ENCODE measurements around the gene PPARG. TPM values are rescaled to one million over a fixed set of nuclear protein-coding genes. Genes with fewer than 3 reads are reported as not detected.

PPARG gene
- total and polyA plus RNA-seq, 2 of the 13 experiments (the other 11 are each of a cell fraction or from before 2014, with no cell fraction given): 13.9 to 58.3 TPM

- in situ Hi-C loops (cut with HindIII; ENCODE audit: extremely low pct_ligation_motif_present, low pct_unique_long_range_greater_than_20kb) (no loop called here), intact Hi-C loops (cut with micrococcal nuclease; ENCODE audit: unreplicated experiment) (no loop called here)
- 71% methylated on average over 10 of the region's 12 CpGs for WGBS (ENCODE audit: low lambda C conversion rate)
- no peaks in the 10 kb centered on the region for H3K36me3 ChIP-seq (replicated peaks in 1 of 2; ENCODE audit: control insufficient read depth in 1 of 2, insufficient read depth in 2 of 2, low read length in 2 of 2)
- H3K27ac ChIP-seq (ENCODE audit: extremely low read length, insufficient read depth, low read length): peak overlapping the region; percentile 83
- H3K9ac ChIP-seq (ENCODE audit: insufficient read depth, low read depth, low read length): peak overlapping the region; percentile 12; the same call in 1 of the 2 replicates
- peak overlapping the region; percentile 26; the same call in 1 of the 2 replicates for H3K4me2 ChIP-seq (ENCODE audit: low read depth, low read length)
- DNase-seq (ENCODE audit: low spot score): peak; percentile 94
- no peaks in the 10 kb centered on the region for H3K9me3 ChIP-seq (ENCODE audit: low read length)
- CTCF ChIA-PET (ENCODE audit: low intra/inter-chr PET ratio, low total read pairs): no interaction called here
- no peak overlapping the region for H2AFZ ChIP-seq (ENCODE audit: low read length)
- peak; percentile 94 for ATAC-seq
- no peak overlapping the region for H3K4me3 ChIP-seq (replicated peaks in 1 of 3; ENCODE audit: insufficient read depth in 1 of 3, low read depth in 2 of 3, low read length in 3 of 3)
- H3K79me2 ChIP-seq (ENCODE audit: insufficient read depth, low read length): no peaks in the 10 kb centered on the region
- no TSS peak for BruUV-seq (replicated peaks)
- peak; percentile 86 for FAIRE-seq
- no peaks in the 10 kb centered on the region for H4K20me1 ChIP-seq (ENCODE audit: insufficient read depth, low read length)
- H3K27me3 ChIP-seq (ENCODE audit: control insufficient read depth in 1 of 2, insufficient read depth in 2 of 2, low read length in 2 of 2): no peaks in the 10 kb centered on the region
- H3K4me1 ChIP-seq (ENCODE audit: insufficient read depth, low read length): peaks cover 86% of the 10 kb centered on the region
- POLR2A ChIA-PET: interaction anchor here (0.8 to 1.8 kb wide), 9 partner anchors 10 to 164 kb away, joined by 3 to 16 read pairs (median 3); partner anchors contain the start of genes PPARG and TSEN2
- TF ChIP-seq LRRFIP1 (CRISPR knock-in tag; conservative IDR thresholded peaks at IDR 0.05) (no peak), RBM22 (optimal IDR thresholded peaks at IDR 0.05; ENCODE audit: low read length) (no peak), GABPB1 (CRISPR knock-in tag; IDR thresholded peaks at IDR 0.05) (no peak; the same call in 1 of the 2 replicates), ZNF331 (CRISPR knock-in tag; IDR thresholded peaks at IDR 0.05) (peak; percentile 88; the same call in 1 of the 2 replicates), REXO4 (CRISPR knock-in tag; IDR thresholded peaks at IDR 0.05; ENCODE audit: borderline replicate concordance) (no peak), ZSCAN30 (CRISPR knock-in tag; IDR thresholded peaks at IDR 0.05) (no peak), STAT6 (CRISPR knock-in tag; IDR thresholded peaks at IDR 0.05; ENCODE audit: borderline replicate concordance) (peak; percentile 86; the same call in 1 of the 2 replicates), ATF1 (CRISPR knock-in tag; IDR thresholded peaks at IDR 0.05) (no peak), NFIC (IDR thresholded peaks at IDR 0.05; ENCODE audit: low read length) (peak; percentile 55; the same call in 1 of the 2 replicates), MAFF (IDR thresholded peaks at IDR 0.05; ENCODE audit: low read depth, low read length) (no peak), SMAD9 (CRISPR knock-in tag; IDR thresholded peaks at IDR 0.05) (peak; percentile 65; the same call in 1 of the 2 replicates), ZSCAN5A (CRISPR knock-in tag; IDR thresholded peaks at IDR 0.05; ENCODE audit: borderline replicate concordance) (no peak; the same call in 1 of the 2 replicates), SPEN (CRISPR knock-in tag; IDR thresholded peaks at IDR 0.05; ENCODE audit: low read depth) (peak; percentile 18; the same call in 1 of the 2 replicates), NR1H2 (CRISPR knock-in tag; IDR thresholded peaks at IDR 0.05; ENCODE audit: borderline replicate concordance, low read depth) (no peak), SIX1 (CRISPR knock-in tag; IDR thresholded peaks at IDR 0.05; ENCODE audit: borderline replicate concordance) (peak; percentile 85; the same call in 1 of the 2 replicates), HNRNPUL1 (IDR thresholded peaks at IDR 0.05; ENCODE audit: low read depth, low read length) (no peak), CEBPB (IDR thresholded peaks at IDR 0.05; ENCODE audit: borderline replicate concordance, low read depth, low read length) (peak; percentile 62)
Observed at GRCh38 chr3:12452361-12453330, 163.8 kb downstream of the PPARG start.

Measured in HepG2 (cell line).